AG04449 (cell line): ENCODE results near the gene PRKX.
A peak's percentile ranks its signal among the peaks of the same experiment; 100 is the strongest.
"Not testable (repeated sequence)": the region's sequence is repeated elsewhere in the genome, so short reads cannot be mapped to it uniquely, and the experiment has no call there.

ENCODE experiments used
- CTCF ChIA-PET: fragments of 350-600 bp; formaldehyde crosslinking; extraction: SDS; loops from one replicate; lab custom pipeline; 2021; ENCODE audit warnings: antibody characterized with exemption; lab: Yijun Ruan, JAX
- POLR2A ChIA-PET: fragments of 400-600, 350-600 bp; formaldehyde crosslinking; extraction: SDS; loops from one replicate; lab custom pipeline; 2020; ENCODE audit warnings: antibody characterized with exemption, inconsistent platforms; lab: Yijun Ruan, JAX
- DNase-seq: peaks from one replicate; pipeline ENCODE4 v3.0.0-alpha.2; 2010; ENCODE audit warnings: low read depth, low spot score
- H3K4me3 ChIP-seq: 2 replicates; pipeline ENCODE4 v1.5.1; 2011; ENCODE audit warnings: low read depth, mild to moderate bottlenecking, control low read depth, low read length
- TF ChIP-seq, protein P1 (sequence below): IDR thresholded peaks from one replicate; pipeline ENCODE4 v1.5.1; 2011; ENCODE audit warnings: mild to moderate bottlenecking, moderate library complexity, low read length, control low read depth, inconsistent platforms; ENCODE audit not compliant: insufficient read depth; ENCODE audit errors: missing control alignments

The PRKX gene

DNA sequence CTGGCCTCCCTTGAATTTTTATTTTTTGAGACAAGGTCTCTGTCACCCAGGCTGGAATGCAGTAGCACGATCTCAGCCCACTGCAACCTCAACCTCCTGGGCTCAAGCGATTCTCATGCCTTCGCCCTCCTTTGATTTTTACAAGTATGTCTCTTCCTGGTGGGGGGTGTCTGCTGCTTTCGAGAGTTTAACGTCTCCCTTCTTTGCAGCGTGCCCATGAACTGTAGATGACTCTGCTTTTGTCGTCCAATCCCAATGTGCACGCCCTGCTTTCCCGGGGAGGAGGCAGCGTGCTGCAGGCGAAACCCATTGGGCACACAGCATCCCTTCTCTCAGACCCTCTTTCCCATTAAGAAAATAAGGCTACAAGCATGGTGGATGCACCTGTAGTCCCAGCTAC lies 7.0 kb downstream of the PRKX start:
- TF ChIP-seq, protein P1, sequence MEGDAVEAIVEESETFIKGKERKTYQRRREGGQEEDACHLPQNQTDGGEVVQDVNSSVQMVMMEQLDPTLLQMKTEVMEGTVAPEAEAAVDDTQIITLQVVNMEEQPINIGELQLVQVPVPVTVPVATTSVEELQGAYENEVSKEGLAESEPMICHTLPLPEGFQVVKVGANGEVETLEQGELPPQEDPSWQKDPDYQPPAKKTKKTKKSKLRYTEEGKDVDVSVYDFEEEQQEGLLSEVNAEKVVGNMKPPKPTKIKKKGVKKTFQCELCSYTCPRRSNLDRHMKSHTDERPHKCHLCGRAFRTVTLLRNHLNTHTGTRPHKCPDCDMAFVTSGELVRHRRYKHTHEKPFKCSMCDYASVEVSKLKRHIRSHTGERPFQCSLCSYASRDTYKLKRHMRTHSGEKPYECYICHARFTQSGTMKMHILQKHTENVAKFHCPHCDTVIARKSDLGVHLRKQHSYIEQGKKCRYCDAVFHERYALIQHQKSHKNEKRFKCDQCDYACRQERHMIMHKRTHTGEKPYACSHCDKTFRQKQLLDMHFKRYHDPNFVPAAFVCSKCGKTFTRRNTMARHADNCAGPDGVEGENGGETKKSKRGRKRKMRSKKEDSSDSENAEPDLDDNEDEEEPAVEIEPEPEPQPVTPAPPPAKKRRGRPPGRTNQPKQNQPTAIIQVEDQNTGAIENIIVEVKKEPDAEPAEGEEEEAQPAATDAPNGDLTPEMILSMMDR: no peak
- ChIA-PET POLR2A (no interaction called here), CTCF (no interaction called here)
- DNase-seq: no peak
- H3K4me3 ChIP-seq: no peak overlapping the region

DNA sequence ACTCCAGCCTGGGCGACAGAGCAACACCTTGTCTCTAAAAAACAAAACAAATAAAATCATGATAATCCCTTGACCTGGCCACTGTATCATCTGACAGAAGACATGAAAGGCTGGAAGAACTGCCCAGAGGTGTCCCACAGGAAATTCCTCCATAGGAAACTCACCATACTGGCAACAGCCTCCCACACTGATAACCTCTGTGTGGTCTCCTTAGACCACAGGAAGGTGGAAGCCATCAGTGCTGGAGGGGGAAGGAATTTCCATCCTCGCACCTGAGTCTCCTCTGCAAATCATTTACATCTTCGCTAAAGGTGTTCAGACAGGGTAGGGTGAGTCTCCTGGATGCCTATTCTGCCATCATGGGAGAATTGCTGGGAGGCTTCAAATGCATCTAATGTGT lies 10.2 kb downstream of the PRKX start:
- H3K4me3 ChIP-seq, POLR2A ChIA-PET, DNase-seq, CTCF ChIA-PET: not testable (repeated sequence)

DNA sequence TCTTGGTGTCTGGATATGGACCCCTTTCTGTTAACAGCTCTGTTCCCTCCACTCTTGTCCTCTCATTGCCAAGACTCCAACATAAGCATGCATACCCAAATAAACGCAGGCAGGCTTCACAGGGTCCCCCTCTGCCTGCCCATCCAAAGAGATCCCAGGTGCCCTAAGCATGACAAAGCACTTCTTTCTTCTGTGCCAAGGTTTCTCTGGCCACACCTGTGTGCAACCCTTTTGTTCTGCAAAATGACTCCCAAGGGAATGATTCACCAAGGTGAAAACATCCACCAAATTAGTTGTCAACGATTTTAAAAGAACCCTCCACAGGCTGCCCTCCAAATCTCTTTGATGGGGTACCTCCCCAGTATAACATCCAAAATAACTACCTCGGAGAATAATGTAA lies 11.4 kb downstream of the PRKX start:
- H3K4me3 ChIP-seq, POLR2A ChIA-PET, DNase-seq, CTCF ChIA-PET: not testable (repeated sequence)

DNA sequence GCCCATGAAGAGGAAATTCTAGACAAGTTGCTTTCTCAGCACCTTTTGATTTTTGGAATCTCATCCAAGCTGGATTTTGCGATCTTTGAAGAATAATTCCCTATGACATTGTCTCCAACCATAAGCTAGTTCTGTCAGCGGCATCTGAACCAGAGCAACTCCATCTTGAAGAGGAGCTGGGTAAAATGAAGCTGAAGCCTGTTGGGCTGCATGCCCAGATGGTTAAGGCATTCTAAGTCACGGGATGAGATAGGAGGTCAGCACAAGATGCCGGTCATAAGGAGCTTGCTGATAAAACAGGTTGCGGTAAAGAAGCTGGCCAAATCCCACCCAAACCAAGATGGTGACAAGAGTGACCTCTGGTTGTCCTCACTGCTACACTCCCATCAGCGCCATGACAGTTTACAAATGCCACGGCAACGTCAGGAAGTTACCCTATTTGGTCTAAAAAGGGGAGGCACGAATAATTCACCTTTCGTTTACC lies 12.0 kb downstream of the PRKX start:
- POLR2A ChIA-PET, DNase-seq, CTCF ChIA-PET, H3K4me3 ChIP-seq: not testable (repeated sequence)

DNA sequence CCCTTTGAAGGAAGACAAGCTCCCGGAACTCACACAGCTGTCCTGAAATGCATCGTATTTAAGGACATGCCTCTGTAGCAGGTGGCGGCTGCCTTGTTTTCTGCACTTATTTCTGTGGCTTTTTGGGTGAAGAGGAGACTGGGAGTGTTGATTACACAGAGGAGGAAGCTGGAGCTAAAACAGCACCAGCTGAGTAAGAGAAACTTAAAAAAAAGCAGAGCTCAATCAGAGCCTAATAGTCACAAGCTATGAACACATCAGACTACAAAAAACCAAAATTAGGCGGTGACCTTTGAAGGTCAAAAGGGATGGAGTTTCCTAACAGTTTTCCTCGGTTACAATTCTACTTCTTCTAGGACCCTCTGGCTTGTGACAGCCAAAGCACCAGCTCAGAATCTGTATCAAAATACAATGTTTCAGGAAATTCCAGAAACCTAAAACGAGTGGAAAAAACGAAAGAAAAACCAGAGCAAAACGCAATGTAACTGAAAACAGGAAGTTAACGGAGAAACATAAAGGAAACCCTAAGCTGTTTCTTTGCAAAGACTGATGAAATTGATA lies 13.5 kb downstream of the PRKX start:
- H3K4me3 ChIP-seq: no peak overlapping the region
- ChIA-PET POLR2A (no interaction called here), CTCF (no interaction called here)
- no peak for DNase-seq
- TF ChIP-seq, protein P1: no peak

DNA sequence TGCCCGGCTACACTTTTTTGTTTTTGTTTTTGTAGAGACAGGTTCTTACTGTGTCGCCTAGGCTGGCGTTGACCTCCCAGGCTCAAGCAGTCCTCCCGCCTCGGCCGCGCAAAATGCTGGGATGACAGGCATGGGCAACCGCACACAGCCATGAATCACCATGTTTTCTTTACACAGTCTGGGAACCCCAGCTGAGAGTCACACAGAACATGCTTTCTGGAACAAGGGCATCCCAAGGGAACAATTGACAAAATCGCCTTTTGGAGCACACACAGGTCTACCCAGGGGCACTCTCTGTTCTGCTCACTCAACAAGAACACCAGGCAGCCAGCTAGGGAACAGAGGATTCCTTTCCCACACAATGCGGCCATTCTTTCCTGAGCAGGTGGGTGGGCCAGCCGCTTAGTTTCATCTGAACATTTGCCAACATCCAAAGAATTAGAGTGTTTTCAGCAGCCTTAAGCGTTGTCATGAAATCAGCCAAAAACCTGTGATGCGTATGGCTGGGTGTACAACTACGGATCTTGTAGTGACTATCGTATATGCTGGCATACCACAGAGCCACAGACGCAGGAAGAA lies 15.7 kb downstream of the PRKX start:
- TF ChIP-seq, protein P1: no peak
- peak; percentile 33 for DNase-seq
- H3K4me3 ChIP-seq: no peak overlapping the region
- POLR2A ChIA-PET: no interaction called here
- CTCF ChIA-PET: no interaction called here

DNA sequence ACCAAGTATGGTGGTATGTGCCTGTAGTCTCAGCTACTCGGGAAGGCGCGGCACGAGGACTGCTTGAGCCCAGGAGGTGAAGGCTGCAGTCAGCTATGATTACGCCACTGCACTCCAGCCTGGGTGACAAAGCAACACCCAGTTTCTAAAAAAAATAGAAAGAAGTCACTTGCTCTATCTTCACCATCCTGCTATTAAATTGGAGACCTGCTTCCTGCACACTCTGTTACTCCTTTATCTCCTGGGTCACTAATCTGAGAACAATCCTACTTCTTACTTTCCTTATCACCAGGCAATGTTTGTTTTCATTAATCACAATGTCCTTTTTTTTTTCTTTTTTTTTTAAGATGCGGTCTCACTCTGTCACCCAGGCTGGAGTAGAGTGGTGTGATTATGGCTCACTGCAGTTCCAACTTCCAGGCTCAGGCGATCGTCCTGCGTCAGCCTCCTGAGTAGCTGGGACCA lies 16.2 kb downstream of the PRKX start:
- DNase-seq: no peak
- ChIA-PET POLR2A (no interaction called here), CTCF (no interaction called here)
- TF ChIP-seq, protein P1: no peak
- H3K4me3 ChIP-seq: no peak overlapping the region

DNA sequence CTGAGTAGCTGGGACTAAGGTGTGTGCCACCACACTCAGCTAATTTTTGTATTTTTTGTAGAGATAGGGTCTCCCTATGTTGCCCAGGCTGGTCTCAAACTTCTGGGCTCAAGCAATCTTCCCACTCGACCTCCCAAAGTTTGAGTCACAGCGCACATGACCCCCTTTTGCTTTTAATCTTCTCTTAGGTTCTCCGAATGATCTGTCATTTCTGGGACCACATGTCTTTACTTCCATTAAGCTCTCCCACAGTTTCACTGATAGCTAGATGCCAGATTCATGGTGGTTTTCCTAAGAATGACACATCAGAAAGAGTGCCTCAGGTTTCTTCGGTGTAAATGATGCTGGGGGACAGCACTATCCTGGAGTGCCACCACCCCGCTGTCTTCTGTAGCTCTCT lies 17.9 kb downstream of the PRKX start:
- ChIA-PET CTCF (no interaction called here), POLR2A (no interaction called here)
- no peak for DNase-seq
- TF ChIP-seq, protein P1: no peak
- no peak overlapping the region for H3K4me3 ChIP-seq
